Glutamatergic neuron (in vitro differentiated cells): Measurements from ENCODE around the gene MTA3. TPM values are rescaled to one million over a fixed set of nuclear protein-coding genes. Genes with fewer than 3 reads are reported as not detected.

Experiments
- DNase-seq: peaks from one replicate; pipeline ENCODE4 v3.0.0; 2022
- H3K27ac Mint-ChIP-seq: one replicate; pipeline ENCODE4 v1.8.0; 2020; ENCODE audit warnings: mild to moderate bottlenecking, mixed read lengths, inconsistent platforms; ENCODE audit not compliant: unreplicated experiment
- H3K27me3 Mint-ChIP-seq: one replicate; pipeline ENCODE4 v1.8.0; 2020; ENCODE audit warnings: mild to moderate bottlenecking, moderate library complexity, mixed read lengths, inconsistent platforms; ENCODE audit not compliant: unreplicated experiment
- H3K36me3 Mint-ChIP-seq: one replicate; pipeline ENCODE4 v1.8.0; 2020; ENCODE audit warnings: mild to moderate bottlenecking, mixed read lengths, inconsistent platforms; ENCODE audit not compliant: unreplicated experiment
- H3K4me1 Mint-ChIP-seq: one replicate; pipeline ENCODE4 v1.8.0; 2020; ENCODE audit warnings: mild to moderate bottlenecking, low read depth, mixed read lengths, inconsistent platforms; ENCODE audit not compliant: unreplicated experiment
- H3K4me3 Mint-ChIP-seq: one replicate; pipeline ENCODE4 v1.8.0; 2020; ENCODE audit warnings: mild to moderate bottlenecking, mixed read lengths, inconsistent platforms; ENCODE audit not compliant: unreplicated experiment
- H3K9me3 Mint-ChIP-seq: one replicate; pipeline ENCODE4 v1.8.0; 2020; ENCODE audit warnings: mild to moderate bottlenecking, moderate library complexity, mixed read lengths, inconsistent platforms; ENCODE audit not compliant: unreplicated experiment
- CTCF ChIP-seq: fragments of 200-600 bp; sonication (generic); IDR thresholded peaks from one replicate; pipeline ENCODE4 v1.5.0; 2021; ENCODE audit not compliant: partially characterized antibody, unreplicated experiment
- total RNA-seq: library from RNA; stranded (reverse); fragmentation: NEBNext Ultra II Directional; extraction: Animal tissue kit (Norgen Biotek cat#: 25700); gene quantifications from one replicate; pipeline ENCODE4 v1.2.1, GENCODE V29; 2021; ENCODE audit not compliant: unreplicated experiment

MTA3 gene
- total RNA-seq, 1 donor from 2014 or later, result 64.1 TPM

GRCh38 chr2:42758751-42759150 lies 190.3 kb downstream of the MTA3 start:
- Mint-ChIP-seq H3K4me1 (peaks cover 39% of the 10 kb centered on the region), H3K9me3 (peaks cover 13% of the 10 kb centered on the region), H3K27me3 (peaks cover 11% of the 10 kb centered on the region), H3K4me3 (no peak overlapping the region), H3K36me3 (peaks cover 5% of the 10 kb centered on the region), H3K27ac (peak overlapping the region; percentile 52)
- TF ChIP-seq CTCF, result no peak
- DNase-seq, result no peak

GRCh38 chr2:42761554-42761953 lies 193.1 kb downstream of the MTA3 start:
- Mint-ChIP-seq H3K27ac (no peak overlapping the region), H3K4me1 (peaks cover 22% of the 10 kb centered on the region), H3K36me3 (peaks cover 5% of the 10 kb centered on the region), H3K9me3 (peaks cover 13% of the 10 kb centered on the region), H3K27me3 (peaks cover 12% of the 10 kb centered on the region), H3K4me3 (no peak overlapping the region)
- TF ChIP-seq CTCF, result no peak
- no peak for DNase-seq

GRCh38 chr2:42762155-42762554 lies 193.7 kb downstream of the MTA3 start:
- Mint-ChIP-seq H3K27me3 (peaks cover 8% of the 10 kb centered on the region), H3K4me3 (no peak overlapping the region)
- TF ChIP-seq CTCF, result no peak

GRCh38 chr2:42762823-42763804 lies 194.7 kb downstream of the MTA3 start:
- no peak overlapping the region for H3K27ac Mint-ChIP-seq
- H3K4me3 Mint-ChIP-seq, result no peak overlapping the region
- no peak for DNase-seq

More at GRCh38 chr2:42762155-42762554, 193.7 kb downstream of the MTA3 start:
- peaks cover 12% of the 10 kb centered on the region for H3K9me3 Mint-ChIP-seq
- DNase-seq, result no peak
- H3K36me3 Mint-ChIP-seq, result peaks cover 5% of the 10 kb centered on the region
- H3K4me1 Mint-ChIP-seq, result peaks cover 16% of the 10 kb centered on the region
- no peak overlapping the region for H3K27ac Mint-ChIP-seq

More at GRCh38 chr2:42762823-42763804, 194.7 kb downstream of the MTA3 start:
- H3K4me1 Mint-ChIP-seq, result peaks cover 12% of the 10 kb centered on the region
- no peak for TF ChIP-seq CTCF
- peaks cover 6% of the 10 kb centered on the region for H3K27me3 Mint-ChIP-seq
- H3K9me3 Mint-ChIP-seq, result peaks cover 10% of the 10 kb centered on the region
- peaks cover 5% of the 10 kb centered on the region for H3K36me3 Mint-ChIP-seq
